Measurements from ENCODE around the gene MCU.
A peak's percentile ranks its signal among the peaks of the same experiment; 100 is the strongest.
"Not testable (repeated sequence)": the region's sequence is repeated elsewhere in the genome, so short reads cannot be mapped to it uniquely, and the experiment has no call there.

The MCU gene, protein sequence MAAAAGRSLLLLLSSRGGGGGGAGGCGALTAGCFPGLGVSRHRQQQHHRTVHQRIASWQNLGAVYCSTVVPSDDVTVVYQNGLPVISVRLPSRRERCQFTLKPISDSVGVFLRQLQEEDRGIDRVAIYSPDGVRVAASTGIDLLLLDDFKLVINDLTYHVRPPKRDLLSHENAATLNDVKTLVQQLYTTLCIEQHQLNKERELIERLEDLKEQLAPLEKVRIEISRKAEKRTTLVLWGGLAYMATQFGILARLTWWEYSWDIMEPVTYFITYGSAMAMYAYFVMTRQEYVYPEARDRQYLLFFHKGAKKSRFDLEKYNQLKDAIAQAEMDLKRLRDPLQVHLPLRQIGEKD

DNA sequence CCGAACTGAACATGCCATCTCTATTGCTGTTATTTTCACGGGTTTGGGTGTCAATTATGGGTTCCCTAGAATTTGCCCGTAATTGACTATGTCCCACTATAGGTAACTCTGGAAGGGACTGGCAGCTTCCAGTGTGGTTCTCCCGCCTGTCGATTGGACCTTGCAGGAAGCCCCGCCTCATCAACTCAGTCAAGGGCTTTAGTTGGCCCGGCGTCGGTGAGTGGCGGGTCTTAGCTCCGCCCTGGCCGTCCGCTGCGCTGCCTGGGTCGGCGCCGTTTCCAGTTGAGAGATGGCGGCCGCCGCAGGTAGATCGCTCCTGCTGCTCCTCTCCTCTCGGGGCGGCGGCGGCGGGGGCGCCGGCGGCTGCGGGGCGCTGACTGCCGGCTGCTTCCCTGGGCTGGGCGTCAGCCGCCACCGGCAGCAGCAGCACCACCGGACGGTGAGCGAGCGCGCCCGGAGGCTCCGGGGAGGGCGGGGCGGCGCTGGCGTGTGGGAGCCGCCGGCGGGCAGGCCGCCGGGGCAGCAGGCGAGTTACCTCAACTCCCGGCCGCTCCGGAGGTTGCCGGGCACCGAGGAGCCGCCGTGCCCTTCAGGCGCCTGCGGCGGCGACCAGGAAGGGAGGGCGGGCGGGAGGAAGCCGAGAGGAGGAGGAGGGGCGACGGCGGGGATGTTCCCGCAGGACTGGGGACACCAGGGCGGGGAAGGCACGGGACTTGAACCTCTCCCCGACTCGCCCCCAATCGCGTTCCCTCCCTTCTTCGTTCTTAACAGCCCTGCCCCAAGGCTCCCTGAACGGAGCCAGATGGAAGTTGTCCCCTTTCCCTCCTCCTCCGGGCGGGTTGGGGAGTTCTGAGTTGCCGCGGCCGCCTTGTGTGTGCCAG is at the start of gene MCU:
MCU (plus strand) TSS at position 281 of the 881 bp plus-strand sequence; CDS start at position 290, 9 bp downstream.
- DNase-seq = peak; percentile 96

GRCh38 chr10:72642318-72642717 is 49.6 kb upstream of the MCU start:
- DNase-seq = no peak

GRCh38 chr10:72645263-72645858 is 46.6 kb upstream of the MCU start:
- no peak for DNase-seq

- not testable (repeated sequence) for DNase-seq
Observed at GRCh38 chr10:72646971-72647370, 45.0 kb upstream of the MCU start.

- no peak for DNase-seq
Observed at GRCh38 chr10:72648301-72648700, 43.6 kb upstream of the MCU start.

DNA sequence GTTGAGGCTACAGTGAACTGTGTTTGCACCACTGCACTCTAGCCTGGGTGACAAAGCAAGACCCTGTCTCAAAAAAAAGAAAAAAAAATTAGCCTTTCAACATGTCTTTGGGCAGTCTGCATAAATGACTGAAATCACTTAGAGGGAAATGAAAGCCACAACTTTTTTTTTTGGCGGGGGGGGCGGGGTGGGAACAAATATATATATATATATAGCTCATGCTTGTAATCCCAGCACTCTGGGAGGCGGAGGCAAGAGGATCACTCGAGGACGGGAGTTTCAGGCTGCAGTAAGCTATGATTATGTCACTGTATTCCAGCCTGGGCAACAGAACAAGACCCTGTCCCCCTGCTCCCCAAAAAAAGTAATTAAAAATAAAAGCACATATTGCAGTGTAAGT is 42.7 kb upstream of the MCU start:
- no peak for DNase-seq

- no peak for DNase-seq
Observed at GRCh38 chr10:72653383-72654096, 38.4 kb upstream of the MCU start.

- no peak for DNase-seq
Observed at GRCh38 chr10:72654720-72655119, 37.2 kb upstream of the MCU start.

- DNase-seq = no peak
Observed at GRCh38 chr10:72658696-72659400, 33.1 kb upstream of the MCU start.

GRCh38 chr10:72659694-72660093 is 32.2 kb upstream of the MCU start:
- no peak for DNase-seq

DNA sequence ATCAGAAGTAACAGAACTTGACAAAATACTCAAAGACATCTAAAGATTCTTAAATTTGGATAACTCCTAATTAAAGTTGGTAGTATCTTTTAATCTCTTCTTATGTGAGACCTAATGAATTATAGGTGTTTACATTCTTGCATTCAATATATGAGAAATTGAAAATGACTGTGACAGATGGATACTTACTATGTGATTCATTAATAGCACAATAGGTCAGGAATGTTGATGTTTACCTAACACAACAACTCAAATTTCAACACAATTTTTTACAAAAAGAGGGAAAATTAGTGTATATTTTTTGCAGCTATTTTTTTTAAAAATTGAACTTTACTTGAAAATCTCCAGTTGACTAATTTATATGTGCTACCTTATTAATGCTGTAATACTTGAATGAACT is 31.7 kb upstream of the MCU start:
- DNase-seq = no peak

GRCh38 chr10:72661431-72661830 is 30.5 kb upstream of the MCU start:
- no peak for DNase-seq

DNA sequence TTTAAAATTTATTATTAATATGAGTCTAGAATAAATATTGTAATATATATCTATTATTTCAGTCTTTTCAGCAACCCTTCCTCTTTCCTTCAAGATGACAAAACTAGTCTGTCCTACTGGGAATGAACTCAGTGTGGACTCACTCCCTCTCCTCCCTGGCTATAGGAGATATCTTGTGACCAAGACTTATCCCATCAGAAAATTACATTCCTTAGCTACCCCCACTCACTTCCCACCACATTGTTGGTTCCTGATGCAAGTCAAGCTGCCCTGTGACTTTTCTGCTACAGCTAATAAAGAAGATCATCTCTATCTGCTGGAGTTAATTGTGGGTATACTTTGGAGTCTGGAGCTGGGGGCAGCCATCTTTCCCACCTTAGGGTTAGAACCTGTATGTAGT is 28.0 kb upstream of the MCU start:
- DNase-seq = no peak

DNA sequence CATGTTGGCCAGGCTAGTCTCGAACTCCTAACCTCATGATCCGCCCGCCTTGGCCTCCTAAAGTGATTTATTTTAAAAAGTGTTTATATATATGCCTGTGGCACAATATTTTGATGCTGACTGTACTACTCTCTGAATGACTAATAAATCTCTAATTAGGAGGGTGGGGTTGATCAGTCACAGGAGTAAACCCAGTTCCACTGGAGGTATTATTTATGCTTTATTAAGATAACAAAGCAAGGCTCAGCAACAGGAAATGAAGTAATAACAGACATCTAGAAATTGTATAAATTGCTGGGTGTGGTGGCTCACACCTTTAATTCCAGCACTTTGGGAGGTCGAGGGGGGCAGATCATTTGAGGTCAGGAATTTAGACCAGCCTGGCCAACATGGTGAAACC is 26.0 kb upstream of the MCU start:
- no peak for DNase-seq

DNA sequence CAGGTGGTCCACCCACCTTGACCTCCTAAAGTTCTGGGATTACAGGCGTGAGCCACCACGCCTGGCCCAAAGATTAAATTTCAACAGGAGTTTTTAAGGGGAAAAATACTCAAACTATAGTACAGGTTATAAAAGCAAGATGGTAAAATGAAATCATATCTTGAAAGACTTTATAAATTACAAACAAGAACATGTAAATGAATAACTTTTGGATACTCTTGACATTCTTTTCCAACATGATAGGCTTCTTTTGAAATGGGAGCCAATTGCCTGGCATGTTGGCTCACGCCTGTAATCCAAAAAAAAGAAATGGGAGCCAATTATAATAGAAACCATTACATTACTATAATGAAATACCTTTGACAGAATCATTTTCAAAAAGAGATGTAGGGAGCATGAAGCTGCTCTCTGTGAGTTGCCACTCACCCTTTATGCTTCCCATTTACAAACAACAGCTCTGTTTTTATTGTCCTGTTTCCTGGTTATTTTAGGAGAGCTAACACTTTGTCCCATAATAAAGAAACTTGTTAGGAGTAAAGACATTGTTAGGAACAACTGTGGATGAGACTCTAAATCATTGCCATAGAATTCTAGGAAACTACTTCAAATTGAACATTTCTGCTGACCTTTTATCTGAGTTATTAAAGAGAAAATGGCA is 24.6 kb upstream of the MCU start:
- no peak for DNase-seq

DNA sequence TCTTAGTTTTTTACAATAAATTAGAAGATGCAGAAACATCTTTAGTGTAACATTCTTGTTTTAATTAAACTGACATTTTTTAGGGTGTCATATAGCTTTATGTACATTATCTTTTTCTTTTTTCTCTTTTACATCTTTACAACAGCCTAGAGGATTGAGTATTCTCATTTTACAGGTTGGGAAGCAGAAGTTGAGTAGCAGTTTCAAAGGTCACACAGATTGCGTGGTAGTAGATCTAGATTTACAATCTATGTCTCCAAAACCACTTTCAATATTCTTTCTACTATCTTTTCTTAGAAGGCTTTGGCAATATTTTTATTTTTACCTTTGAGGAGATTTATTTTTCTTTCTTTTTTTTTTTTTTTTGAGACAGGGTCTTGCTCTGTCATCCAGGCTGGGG is 18.7 kb upstream of the MCU start:
- DNase-seq = no peak

DNA sequence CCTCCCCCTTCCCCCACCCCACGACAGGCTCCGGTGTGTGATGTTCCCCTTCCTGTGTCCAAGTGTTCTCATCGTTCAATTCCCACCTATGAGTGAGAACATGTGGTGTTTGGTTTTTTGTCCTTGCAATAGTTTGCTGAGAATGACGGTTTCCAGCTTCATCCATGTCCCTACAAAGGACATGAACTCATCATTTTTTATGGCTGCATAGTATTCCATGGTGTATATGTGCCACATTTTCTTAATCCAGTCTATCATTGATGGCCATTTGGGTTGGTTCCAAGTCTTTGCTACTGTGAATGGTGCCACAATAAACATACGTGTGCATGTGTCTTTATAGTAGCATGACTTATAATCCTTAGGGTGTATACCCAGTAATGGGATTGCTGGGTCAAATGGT is 17.8 kb upstream of the MCU start:
- DNase-seq = not testable (repeated sequence)

DNA sequence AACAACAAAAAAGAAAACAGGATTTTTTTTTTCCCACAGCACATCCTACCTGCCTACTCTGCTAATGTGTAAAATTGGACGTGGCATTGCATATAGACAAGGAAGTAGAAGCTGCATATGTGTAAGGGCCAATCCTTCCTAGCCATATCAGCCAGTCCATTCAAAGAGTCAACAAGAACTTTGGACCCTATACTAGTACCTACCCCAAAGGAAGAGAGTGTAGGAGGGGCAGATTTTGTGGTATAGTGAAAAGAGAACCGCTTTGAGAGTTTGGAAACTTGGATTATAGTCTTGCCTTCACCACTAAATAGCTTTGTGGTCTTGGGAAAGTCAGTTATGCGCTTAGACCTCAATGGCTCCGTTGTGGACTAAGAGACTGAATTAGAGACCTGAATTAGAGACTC is 12.1 kb upstream of the MCU start:
- no peak for DNase-seq

GRCh38 chr10:72682638-72683037 is 9.3 kb upstream of the MCU start:
- no peak for DNase-seq

DNA sequence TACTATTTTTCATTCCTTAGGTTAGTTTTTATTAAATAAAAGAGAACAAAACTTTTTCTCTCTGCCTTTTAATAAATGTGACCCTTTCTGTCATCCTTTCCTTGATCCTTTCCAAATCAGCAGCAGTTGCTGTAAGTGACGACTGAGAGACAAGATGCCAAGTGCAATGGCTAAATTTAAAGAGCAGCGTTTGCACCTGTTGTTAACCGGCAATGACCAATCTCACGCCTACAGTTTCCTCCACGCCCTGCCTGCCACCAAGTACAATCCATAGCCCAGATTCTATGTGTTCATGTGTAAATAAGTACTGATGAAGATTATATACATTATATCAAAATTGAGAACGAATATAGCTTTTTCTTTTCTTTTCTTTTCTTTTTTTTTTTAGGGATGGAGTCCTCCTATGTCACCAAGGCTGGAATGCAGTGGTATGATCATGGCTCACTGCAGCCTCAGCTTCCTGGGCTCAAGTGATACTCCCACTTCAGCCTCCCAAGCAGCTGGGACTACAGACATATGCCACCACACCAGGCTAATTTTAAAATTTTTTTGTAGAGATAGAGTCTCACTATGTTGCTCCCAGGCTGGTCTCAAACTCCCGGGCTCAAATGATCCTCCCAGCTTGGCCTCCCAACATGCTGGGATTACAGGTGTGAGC is 6.5 kb upstream of the MCU start:
- no peak for DNase-seq

- DNase-seq = not testable (repeated sequence)
Observed at GRCh38 chr10:72686430-72686829, 5.5 kb upstream of the MCU start.

Data from NCI-H82 (cell line).